IPS-20b (cell line): ENCODE data around the gene TMEM256.
A peak's percentile ranks its signal among the peaks of the same experiment; 100 is the strongest.

ENCODE experiments used
- H3K27ac ChIP-seq: one replicate; pipeline ENCODE4 v1.5.1; 2013; ENCODE audit warnings: low read length
- H3K27me3 ChIP-seq: 2 replicates; pipeline ENCODE4 v1.6.1; 2013; ENCODE audit warnings: mild to moderate bottlenecking, low read length, inconsistent platforms; ENCODE audit not compliant: insufficient read depth
- H3K36me3 ChIP-seq: 2 replicates; pipeline ENCODE4 v1.6.1; 2013; ENCODE audit warnings: low read depth, mild to moderate bottlenecking, inconsistent platforms, low read length, moderate library complexity; ENCODE audit not compliant: insufficient read depth
- H3K4me1 ChIP-seq: 2 replicates; pipeline ENCODE4 v1.6.1; 2013; ENCODE audit warnings: mild to moderate bottlenecking, control low read depth, inconsistent platforms, low read length, moderate library complexity; ENCODE audit not compliant: insufficient read depth
- H3K4me3 ChIP-seq: 2 replicates; pipeline ENCODE4 v1.5.1; 2013; ENCODE audit warnings: mild to moderate bottlenecking, low read length, inconsistent platforms
- H3K9ac ChIP-seq: 2 replicates; pipeline ENCODE4 v1.6.1; 2013; ENCODE audit warnings: low read depth, mild to moderate bottlenecking, inconsistent platforms, low read length, moderate library complexity
- H3K9me3 ChIP-seq: 2 replicates; pipeline ENCODE4 v1.6.1; 2013; ENCODE audit warnings: mild to moderate bottlenecking, low read depth, low read length, inconsistent platforms; ENCODE audit not compliant: insufficient read depth

TMEM256 gene

DNA sequence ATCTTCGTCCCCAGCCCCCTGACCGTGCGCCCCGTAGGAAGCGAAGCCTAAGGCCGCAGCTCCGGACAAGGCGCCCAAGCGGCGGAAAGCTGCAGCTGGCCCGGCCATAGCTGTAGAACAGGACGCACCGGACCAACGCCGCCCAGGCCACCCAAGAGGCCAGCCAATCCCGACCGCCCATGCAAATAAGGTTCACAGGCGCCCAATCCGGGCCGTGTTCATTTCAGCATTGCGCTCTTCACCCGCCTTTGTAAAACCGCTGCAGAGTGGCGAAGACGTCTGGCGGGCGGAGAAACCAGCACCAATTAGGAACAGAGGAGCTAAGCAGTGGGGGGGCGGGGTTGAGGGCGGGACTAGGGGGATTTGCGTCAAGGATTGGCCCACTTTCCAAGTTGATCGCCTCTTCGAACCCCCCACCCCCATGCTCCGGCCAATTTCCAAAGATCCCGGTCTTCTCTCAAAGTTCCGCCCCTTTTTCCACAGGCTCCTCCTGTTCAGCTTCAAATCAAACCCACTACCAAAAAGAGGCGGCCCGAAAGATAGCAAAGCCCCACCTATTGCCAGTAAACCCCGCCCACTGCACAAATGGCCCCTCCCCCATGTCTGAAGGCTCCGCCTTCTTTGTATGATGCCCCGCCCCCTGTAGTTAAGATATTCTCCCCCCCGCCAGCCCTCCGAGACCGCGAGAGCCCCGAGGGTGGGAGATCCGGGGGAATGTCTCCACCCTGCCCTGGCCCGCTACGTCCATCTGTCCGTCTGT is at the start of gene TMEM256:
Gene TMEM256, minus strand, starts transcription at position 121 of the 760 bp plus-strand sequence. Its CDS starts 13 bp downstream, at position 108.
- peak within 1 kb of the TSS; percentile 89 for H3K4me3 ChIP-seq
- H3K9me3 ChIP-seq, result no peaks in the 10 kb centered on the region
- peaks cover 8% of the 10 kb centered on the region; the same call in 1 of the 2 replicates for H3K4me1 ChIP-seq
- peaks cover 6% of the 10 kb centered on the region for H3K36me3 ChIP-seq
- H3K9ac ChIP-seq, result peak within 1 kb of the TSS; percentile 83; the same call in 1 of the 2 replicates
- H3K27ac ChIP-seq, result peak within 1 kb of the TSS; percentile 75
- H3K27me3 ChIP-seq, result no peaks in the 10 kb centered on the region

DNA sequence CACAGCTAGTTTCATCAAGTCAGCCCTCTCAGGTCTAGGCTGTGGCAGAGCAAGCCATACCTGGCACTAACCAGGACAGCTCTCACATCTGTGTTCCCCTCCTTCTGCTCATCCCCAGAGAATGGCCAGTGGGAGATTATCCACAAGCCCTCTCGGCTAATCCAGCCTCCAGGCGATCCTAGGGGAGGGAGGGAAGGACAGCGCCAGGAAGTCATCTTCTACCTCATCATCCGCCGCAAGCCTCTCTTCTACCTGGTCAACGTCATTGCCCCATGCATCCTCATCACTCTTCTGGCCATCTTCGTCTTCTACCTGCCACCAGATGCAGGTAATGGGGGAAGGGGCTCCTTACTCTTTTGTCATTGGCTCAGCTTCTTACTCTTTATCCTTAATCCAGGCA is 44.6 kb upstream of the TMEM256 start:
- Histone ChIP-seq H3K36me3 (no peaks in the 10 kb centered on the region), H3K9me3 (no peaks in the 10 kb centered on the region), H3K4me1 (peaks cover 8% of the 10 kb centered on the region; the same call in 1 of the 2 replicates), H3K9ac (no peak overlapping the region), H3K27me3 (peaks cover 26% of the 10 kb centered on the region), H3K27ac (no peak overlapping the region), H3K4me3 (no peak overlapping the region)

DNA sequence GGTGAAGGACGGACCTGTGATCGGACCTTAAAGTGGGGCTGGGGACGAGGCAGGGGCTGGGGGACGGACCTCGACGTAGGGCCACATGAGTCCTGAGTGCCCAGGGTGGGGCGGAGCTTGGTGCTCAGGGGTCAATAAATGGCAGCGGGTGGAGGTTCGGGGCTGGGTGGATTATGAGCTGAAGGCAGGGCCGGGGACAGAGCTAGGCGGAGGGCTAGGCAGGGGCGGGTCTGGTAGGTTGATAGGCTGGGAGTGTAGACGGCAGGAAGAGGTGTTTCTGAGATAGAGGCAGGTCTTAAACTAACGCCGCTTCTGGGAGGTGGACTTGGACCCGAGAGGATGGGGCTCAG is 41.7 kb upstream of the TMEM256 start:
- H3K9ac ChIP-seq, result peak overlapping the region; percentile 45; the same call in 1 of the 2 replicates
- H3K27ac ChIP-seq, result no peak overlapping the region
- H3K27me3 ChIP-seq, result peaks cover 45% of the 10 kb centered on the region

DNA sequence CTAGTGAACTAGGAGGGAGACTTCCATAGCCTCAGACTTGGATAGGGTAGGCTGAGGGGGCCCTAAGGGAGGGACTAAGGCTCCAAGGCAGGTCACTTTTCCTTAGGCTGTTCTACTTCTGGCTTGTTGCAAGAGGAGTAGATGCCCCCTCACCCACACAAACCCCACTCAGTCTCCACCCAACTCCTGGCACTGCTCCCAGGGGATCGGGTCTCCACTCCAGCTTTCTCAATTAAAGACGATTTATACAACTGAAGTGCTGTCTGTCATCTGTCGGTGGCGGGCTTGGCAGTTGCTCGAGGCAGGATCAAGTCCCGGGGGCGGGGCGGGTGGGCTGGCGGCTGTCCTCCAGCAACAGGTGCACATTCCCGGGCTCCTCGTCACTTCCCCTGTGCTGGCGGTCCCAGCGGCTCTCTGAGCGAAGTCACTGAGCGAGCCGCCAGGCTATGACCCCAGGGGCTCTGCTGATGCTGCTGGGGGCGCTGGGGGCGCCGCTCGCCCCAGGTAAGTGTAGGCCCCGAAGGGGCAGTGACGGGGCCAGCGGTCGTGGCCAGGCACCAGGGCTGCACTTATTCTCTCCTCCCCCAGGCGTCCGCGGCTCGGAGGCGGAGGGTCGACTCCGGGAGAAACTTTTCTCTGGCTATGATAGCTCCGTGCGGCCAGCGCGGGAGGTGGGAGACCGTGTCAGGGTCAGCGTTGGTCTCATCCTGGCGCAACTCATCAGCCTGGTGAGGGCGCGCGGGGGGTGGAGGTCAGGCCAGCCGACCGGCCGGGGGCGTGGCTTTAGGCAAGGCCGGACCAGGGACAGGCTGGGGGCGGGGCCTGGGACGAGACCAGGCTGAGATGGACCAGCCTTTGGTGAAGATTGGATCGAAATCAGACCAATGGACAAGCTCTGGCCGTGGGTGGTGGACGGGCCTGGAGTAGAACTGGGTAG is 41.1 kb upstream of the TMEM256 start, which contains the start of gene CHRNB1:
Gene CHRNB1, plus strand, starts transcription at position 380 of the 937 bp plus-strand sequence. Its CDS starts 67 bp downstream, at position 447.
- Histone ChIP-seq H3K4me1 (peaks cover 20% of the 10 kb centered on the region; the same call in 1 of the 2 replicates), H3K27ac (no peak within 1 kb of the TSS), H3K36me3 (no peaks in the 10 kb centered on the region), H3K4me3 (peak within 1 kb of the TSS; percentile 65), H3K9me3 (no peaks in the 10 kb centered on the region), H3K9ac (peak within 1 kb of the TSS; percentile 60; the same call in 1 of the 2 replicates), H3K27me3 (peaks cover 45% of the 10 kb centered on the region)

More for the DNA sequence above, 41.7 kb upstream of the TMEM256 start:
- no peaks in the 10 kb centered on the region for H3K36me3 ChIP-seq
- peak overlapping the region; percentile 65 for H3K4me3 ChIP-seq
- peaks cover 20% of the 10 kb centered on the region; the same call in 1 of the 2 replicates for H3K4me1 ChIP-seq
- H3K9me3 ChIP-seq, result no peaks in the 10 kb centered on the region

DNA sequence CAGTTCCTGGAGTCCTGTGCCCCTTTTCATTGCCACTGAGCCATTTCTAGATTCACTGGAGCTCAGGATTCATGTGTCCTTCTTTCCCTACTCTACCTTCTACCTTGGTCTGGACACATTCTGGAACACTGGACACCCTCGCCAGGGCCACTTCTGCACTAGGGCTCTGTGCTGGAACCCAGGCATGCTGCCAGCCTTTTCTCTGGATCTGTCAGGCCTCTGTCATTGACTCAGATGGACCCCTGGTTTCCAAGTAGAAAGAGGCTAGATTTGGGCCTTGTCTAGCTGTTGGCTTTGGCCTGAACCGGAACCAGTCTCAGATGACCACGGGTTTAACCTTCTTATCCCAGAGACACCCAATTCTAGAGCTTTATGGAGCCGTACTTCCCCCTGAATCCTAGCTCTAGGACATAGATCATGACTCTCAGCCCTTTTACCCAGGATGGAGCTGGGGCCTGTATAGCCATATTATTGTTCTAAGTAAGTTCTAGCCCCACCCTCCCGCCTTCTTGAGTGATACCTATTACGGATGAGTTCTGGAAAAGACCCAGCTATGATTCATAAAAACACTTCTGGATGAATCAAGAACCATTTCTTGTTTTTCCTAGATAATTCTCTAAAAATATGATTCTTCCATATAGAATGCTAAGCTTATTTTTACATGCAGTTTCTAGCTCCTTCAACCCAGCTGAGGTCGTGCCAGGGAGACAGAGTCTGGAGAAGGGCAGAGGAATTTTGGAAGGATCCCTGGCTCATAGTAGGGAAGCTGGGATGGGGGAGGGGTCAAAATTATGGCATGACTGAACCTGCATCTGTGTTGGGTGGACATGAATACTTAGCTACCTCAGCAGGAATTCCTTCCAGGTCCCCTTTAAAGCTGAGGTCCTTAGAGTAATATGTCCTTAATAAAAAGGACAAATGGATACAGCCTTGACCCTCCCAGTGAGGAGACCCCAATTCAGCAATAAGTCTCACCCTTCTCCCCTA is 39.9 kb upstream of the TMEM256 start:
- Histone ChIP-seq H3K9ac (no peak overlapping the region), H3K27me3 (peaks cover 56% of the 10 kb centered on the region), H3K36me3 (no peaks in the 10 kb centered on the region), H3K4me3 (peak overlapping the region; percentile 65; the same call in 1 of the 2 replicates), H3K27ac (no peak overlapping the region), H3K9me3 (no peaks in the 10 kb centered on the region), H3K4me1 (peaks cover 24% of the 10 kb centered on the region; the same call in 1 of the 2 replicates)

DNA sequence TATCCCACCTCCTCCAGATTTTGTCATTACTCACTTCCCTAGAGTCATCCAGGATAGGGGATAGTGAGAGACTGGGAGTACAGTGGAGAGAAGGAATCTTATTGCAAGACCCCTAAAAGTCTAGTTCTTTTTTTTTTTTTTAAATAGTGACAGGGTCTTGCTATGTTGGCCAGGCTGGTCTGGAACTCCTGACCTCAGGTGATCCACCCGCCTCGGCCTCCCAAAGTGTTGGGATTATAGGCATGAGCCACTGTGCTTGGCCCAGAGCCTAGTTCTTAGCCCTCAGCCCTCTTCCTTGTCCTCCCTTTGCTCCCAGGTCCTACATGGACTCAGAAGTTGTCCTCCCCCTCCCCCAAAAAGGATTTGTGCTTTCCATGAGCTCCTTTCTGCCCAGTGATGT is 38.2 kb upstream of the TMEM256 start:
- H3K36me3 ChIP-seq, result no peaks in the 10 kb centered on the region
- no peak overlapping the region for H3K27ac ChIP-seq
- peaks cover 33% of the 10 kb centered on the region; the same call in 1 of the 2 replicates for H3K4me1 ChIP-seq
- no peak overlapping the region for H3K4me3 ChIP-seq
- no peak overlapping the region for H3K9ac ChIP-seq
- peaks cover 67% of the 10 kb centered on the region for H3K27me3 ChIP-seq
- H3K9me3 ChIP-seq, result no peaks in the 10 kb centered on the region

DNA sequence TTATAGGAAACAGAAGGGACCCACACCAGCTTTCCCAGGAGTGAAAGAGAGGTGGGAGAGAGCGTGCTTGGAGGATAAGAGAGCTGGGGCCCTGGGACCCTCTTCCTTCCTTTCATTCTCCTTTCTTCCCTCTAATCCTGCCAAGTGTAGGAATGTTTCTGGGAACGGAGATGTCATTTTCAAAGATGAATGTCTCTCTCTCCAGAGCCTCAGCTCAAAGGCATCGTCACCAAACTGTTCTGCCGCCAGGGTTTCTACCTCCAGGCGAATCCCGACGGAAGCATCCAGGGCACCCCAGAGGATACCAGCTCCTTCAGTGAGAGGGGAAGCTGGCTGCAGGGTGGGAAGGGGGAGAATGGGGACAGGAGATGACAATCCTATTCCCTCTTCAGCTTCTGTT is 37.4 kb upstream of the TMEM256 start:
- Histone ChIP-seq H3K9me3 (no peaks in the 10 kb centered on the region), H3K4me3 (peak overlapping the region; percentile 86), H3K36me3 (no peaks in the 10 kb centered on the region), H3K9ac (peak overlapping the region; percentile 92; the same call in 1 of the 2 replicates), H3K27ac (no peak overlapping the region), H3K27me3 (peaks cover 67% of the 10 kb centered on the region), H3K4me1 (peaks cover 31% of the 10 kb centered on the region; the same call in 1 of the 2 replicates)

DNA sequence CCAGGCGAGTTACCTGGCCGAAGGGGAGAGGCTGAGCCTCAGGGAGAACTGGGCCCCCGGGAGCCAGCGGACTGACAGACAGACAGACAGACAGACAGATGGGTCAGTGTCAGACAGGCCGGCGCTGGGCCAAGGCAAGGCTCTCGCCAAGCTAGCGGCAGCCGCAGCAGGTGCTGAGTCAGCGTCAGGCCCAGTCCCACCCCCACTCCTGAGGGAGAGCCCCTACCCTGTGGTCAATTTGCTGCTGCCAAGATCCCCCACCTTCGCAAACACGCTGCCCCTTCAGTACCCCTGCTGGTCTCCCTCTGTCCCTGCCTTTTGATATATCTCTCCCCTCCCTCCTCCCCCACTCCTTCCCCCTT is 36.9 kb upstream of the TMEM256 start:
- Histone ChIP-seq H3K9me3 (no peaks in the 10 kb centered on the region), H3K27me3 (peaks cover 71% of the 10 kb centered on the region), H3K36me3 (no peaks in the 10 kb centered on the region), H3K9ac (peak overlapping the region; percentile 92; the same call in 1 of the 2 replicates), H3K4me3 (peak overlapping the region; percentile 86), H3K4me1 (peaks cover 33% of the 10 kb centered on the region; the same call in 1 of the 2 replicates), H3K27ac (peak overlapping the region; percentile 96)

DNA sequence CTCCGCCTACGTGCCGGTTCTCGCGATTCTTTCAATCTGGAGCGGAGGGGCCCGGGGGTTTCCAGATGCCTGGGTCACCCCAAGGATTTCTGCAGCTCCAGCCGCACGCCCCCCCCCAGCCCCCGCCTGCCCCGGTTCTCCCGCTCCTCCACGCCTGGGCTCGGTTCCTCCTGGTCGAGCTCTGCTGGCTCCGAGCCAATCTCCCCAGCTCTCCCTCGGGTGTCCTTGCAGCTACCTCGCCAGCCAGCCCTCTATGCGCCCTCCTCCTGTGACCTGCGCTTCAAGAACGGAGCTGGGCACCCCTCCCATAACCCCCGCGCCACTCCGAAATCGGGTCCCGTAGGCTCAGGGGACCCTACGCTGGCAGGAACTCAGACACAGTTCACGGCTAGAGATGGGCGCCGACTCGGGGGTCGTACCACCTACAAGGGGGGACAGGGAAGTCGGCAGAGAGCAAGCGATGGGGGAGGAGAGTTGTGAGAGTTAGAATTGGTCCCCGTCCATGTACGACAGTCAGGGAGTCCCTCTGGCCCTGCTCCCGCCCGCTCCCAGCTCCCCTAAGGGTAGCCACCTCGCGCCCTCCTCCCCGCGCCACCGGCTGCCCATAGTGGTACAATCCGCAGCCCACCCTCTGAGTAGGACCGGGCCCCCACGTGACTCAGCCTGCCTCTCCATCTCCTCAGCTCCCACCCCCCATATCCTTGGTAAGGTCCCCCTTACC is 36.4 kb upstream of the TMEM256 start:
- H3K4me1 ChIP-seq, result peaks cover 33% of the 10 kb centered on the region; the same call in 1 of the 2 replicates

DNA sequence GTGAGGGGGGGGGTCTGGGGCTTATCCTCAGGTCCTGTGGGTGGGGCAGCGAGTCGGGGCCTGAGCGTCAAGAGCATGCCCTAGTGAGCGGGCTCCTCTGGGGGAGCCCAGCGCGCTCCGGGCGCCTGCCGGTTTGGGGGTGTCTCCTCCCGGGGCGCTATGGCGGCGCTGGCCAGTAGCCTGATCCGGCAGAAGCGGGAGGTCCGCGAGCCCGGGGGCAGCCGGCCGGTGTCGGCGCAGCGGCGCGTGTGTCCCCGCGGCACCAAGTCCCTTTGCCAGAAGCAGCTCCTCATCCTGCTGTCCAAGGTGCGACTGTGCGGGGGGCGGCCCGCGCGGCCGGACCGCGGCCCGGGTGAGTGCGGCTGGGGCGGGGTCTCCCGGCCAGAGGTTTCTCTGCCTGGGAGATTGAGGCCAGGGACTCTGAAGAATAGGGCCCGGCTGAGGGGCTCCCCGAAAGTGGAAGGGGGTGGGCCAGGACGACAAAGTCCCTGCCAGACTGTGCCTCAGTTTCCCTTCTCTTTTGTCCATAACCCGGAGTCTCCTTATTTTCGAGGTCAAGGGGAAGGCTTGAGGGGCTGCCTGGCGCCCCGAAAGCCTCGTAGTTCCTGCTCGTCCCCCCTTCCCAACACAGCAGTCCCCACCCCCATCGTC is 35.7 kb upstream of the TMEM256 start, which contains the start of gene FGF11:
Gene FGF11, plus strand, starts transcription at position 51 of the 651 bp plus-strand sequence. Its CDS starts 109 bp downstream, at position 160.
- H3K9me3 ChIP-seq, result no peaks in the 10 kb centered on the region
- H3K27ac ChIP-seq, result peak within 1 kb of the TSS; percentile 96
- H3K27me3 ChIP-seq, result peaks cover 75% of the 10 kb centered on the region
- H3K9ac ChIP-seq, result peak within 1 kb of the TSS; percentile 92
- H3K4me3 ChIP-seq, result peak within 1 kb of the TSS; percentile 86
- H3K4me1 ChIP-seq, result peaks cover 31% of the 10 kb centered on the region; the same call in 1 of the 2 replicates
- no peaks in the 10 kb centered on the region for H3K36me3 ChIP-seq

More for the DNA sequence above, 36.4 kb upstream of the TMEM256 start:
- no peaks in the 10 kb centered on the region for H3K36me3 ChIP-seq
- peak overlapping the region; percentile 86 for H3K4me3 ChIP-seq
- H3K27ac ChIP-seq, result peak overlapping the region; percentile 96
- peak overlapping the region; percentile 92 for H3K9ac ChIP-seq
- peaks cover 76% of the 10 kb centered on the region for H3K27me3 ChIP-seq
- no peaks in the 10 kb centered on the region for H3K9me3 ChIP-seq
